Right lobe of liver (tissue), 4 donors: ENCODE measurements around the gene DCTN5.

Source experiments
- POLR2A ChIP-seq: fragments of 450-650 bp; IDR thresholded peaks from one replicate; pipeline ENCODE4 v1.6.1; 2017; ENCODE audit warnings: antibody characterized with exemption, mild to moderate bottlenecking
- TF ChIP-seq, protein P1 (sequence below), 4 donors: fragments of 200-600 bp in 3 of 4; fragments of 450-650 bp in 1 of 4; IDR thresholded peaks; one replicate each; pipeline versions ENCODE4 v1.5.1 to v1.8.0; 2016 to 2022; ENCODE audit warnings: antibody characterized with exemption in 4 of 4, mild to moderate bottlenecking in 2 of 4
- donor health status: DM: no; HTN: no; CAD: no.
- donor health status: DM: no; HTN: no; CAD: no.
- donor health status: DM: no; HTN: yes; CAD: no.

DNA sequence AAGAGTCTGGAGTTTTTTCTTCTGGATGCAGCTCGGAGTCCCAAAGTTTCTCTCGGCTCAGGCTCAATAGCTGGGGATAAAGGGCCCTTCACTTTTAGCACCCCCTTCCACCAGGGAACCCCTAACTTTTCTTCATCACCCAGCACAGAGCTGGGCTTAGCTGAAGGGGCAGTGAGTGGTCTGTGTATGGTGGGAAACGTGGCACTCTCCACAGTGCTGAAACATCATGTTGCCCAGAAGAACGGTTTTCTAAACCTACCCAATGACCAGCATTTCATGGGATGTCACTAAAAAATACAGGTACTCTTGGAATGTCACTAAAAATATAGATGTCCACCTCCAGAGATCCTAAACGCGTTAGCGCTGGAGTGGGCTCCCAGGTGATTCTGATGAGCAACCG, 59.8 kb downstream of the DCTN5 start:
- TF ChIP-seq POLR2A, result no peak
- TF ChIP-seq, protein P1, sequence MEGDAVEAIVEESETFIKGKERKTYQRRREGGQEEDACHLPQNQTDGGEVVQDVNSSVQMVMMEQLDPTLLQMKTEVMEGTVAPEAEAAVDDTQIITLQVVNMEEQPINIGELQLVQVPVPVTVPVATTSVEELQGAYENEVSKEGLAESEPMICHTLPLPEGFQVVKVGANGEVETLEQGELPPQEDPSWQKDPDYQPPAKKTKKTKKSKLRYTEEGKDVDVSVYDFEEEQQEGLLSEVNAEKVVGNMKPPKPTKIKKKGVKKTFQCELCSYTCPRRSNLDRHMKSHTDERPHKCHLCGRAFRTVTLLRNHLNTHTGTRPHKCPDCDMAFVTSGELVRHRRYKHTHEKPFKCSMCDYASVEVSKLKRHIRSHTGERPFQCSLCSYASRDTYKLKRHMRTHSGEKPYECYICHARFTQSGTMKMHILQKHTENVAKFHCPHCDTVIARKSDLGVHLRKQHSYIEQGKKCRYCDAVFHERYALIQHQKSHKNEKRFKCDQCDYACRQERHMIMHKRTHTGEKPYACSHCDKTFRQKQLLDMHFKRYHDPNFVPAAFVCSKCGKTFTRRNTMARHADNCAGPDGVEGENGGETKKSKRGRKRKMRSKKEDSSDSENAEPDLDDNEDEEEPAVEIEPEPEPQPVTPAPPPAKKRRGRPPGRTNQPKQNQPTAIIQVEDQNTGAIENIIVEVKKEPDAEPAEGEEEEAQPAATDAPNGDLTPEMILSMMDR (IDR thresholded peaks at IDR 0.05), result no peak
